CD4-positive, alpha-beta T cell (primary cell): ENCODE results near the gene PSME3IP1. TPM values are rescaled to one million over a fixed set of nuclear protein-coding genes. Genes with fewer than 3 reads are reported as not detected.
A peak's percentile ranks its signal among the peaks of the same experiment; 100 is the strongest.

ENCODE experiments used
- ATAC-seq: fragments of 200-7000 bp; cut with Tn5 transposase; one replicate; pipeline ENCODE4 v1.10.0; 2022; ENCODE audit warnings: mild to moderate bottlenecking; ENCODE audit not compliant: poor library complexity
- CTCF ChIA-PET: fragments of 350-600 bp; sonication (Branson Sonifier 250); formaldehyde crosslinking; loops from one replicate; lab custom pipeline; 2021; ENCODE audit warnings: antibody characterized with exemption, inconsistent platforms; lab: Charles Lee
- POLR2A ChIA-PET: fragments of 350-600 bp; sonication (Branson Sonifier 250); formaldehyde crosslinking; loops from one replicate; lab custom pipeline; 2021; ENCODE audit warnings: antibody characterized with exemption, inconsistent platforms; lab: Charles Lee
- DNase-seq, 14 experiments: peaks; one replicate each; pipeline ENCODE4 v3.0.0-alpha.2; 2013 to 2020; ENCODE audit warnings: mixed read lengths in 2 of 14
- H3K27ac ChIP-seq, 2 donors: one replicate each; pipeline versions ENCODE4 v1.5.1 to v1.7.0; 2013; ENCODE audit warnings: low read length in 2 of 2, low read depth in 1 of 2, mild to moderate bottlenecking in 1 of 2
- H3K27me3 ChIP-seq, 2 experiments: 1 replicate in 1 of 2; 2 replicates in 1 of 2; pipeline versions ENCODE4 v1.6.1 to v1.7.0; 2013; ENCODE audit warnings: low read length in 2 of 2, control low read depth in 1 of 2, mild to moderate bottlenecking in 1 of 2, moderate library complexity in 1 of 2; ENCODE audit not compliant: insufficient read depth in 2 of 2, control insufficient read depth in 1 of 2
- H3K36me3 ChIP-seq: one replicate; pipeline ENCODE4 v1.6.1; 2013; ENCODE audit warnings: low read length, control low read depth; ENCODE audit not compliant: insufficient read depth
- H3K4me1 ChIP-seq: one replicate; pipeline ENCODE4 v1.6.1; 2013; ENCODE audit warnings: low read length, control low read depth; ENCODE audit not compliant: insufficient read depth
- H3K4me3 ChIP-seq: one replicate; pipeline ENCODE4 v1.5.1; 2013; ENCODE audit warnings: mild to moderate bottlenecking, low read length, moderate library complexity
- H3K9me3 ChIP-seq, 2 experiments: 1 replicate in 1 of 2; 2 replicates in 1 of 2; pipeline versions ENCODE4 v1.6.1 to v1.7.0; 2013; ENCODE audit warnings: low read length in 2 of 2, mild to moderate bottlenecking in 2 of 2, control low read depth in 1 of 2, moderate library complexity in 1 of 2; ENCODE audit not compliant: control insufficient read depth in 1 of 2, insufficient read depth in 1 of 2
- H3K27ac Mint-ChIP-seq: one replicate; pipeline ENCODE4 v1.8.0; 2020; ENCODE audit warnings: mixed read lengths
- H3K27me3 Mint-ChIP-seq: one replicate; pipeline ENCODE4 v1.8.0; 2021; ENCODE audit warnings: mixed read lengths
- H3K36me3 Mint-ChIP-seq: one replicate; pipeline ENCODE4 v1.8.0; 2021; ENCODE audit warnings: low read depth, mixed read lengths
- H3K4me1 Mint-ChIP-seq: one replicate; pipeline ENCODE4 v1.8.0; 2021; ENCODE audit warnings: low read depth, mixed read lengths
- H3K4me3 Mint-ChIP-seq: one replicate; pipeline ENCODE4 v1.8.0; 2020; ENCODE audit warnings: mild to moderate bottlenecking, mixed read lengths
- H3K9me3 Mint-ChIP-seq: one replicate; pipeline ENCODE4 v1.8.0; 2020; ENCODE audit warnings: mixed read lengths
- CTCF ChIP-seq: fragments of 200-600 bp; IDR thresholded peaks from one replicate; pipeline ENCODE4 v1.8.0; 2022; ENCODE audit warnings: antibody characterized with exemption, mild to moderate bottlenecking
- intact Hi-C, 2 experiments: fragments of 100-400 bp; cut with DNase I in 1 of 2; cut with micrococcal nuclease in 1 of 2; formaldehyde crosslinking; loops; one replicate each; pipeline versions ENCODE4 v1.15.1 to v1.9.0; 2023 to 2025; cut with DNase I, micrococcal nuclease
- polyA plus RNA-seq, 2 donors: library from polyadenylated mRNA; unstranded; fragments of 120-200 nt; gene quantifications; one replicate each; pipeline ENCODE4 v1.2.1, GENCODE V29; 2013
- total RNA-seq, 174 experiments: library from RNA in 2 of 174; stranded (reverse) in 2 of 174; gene quantifications; one replicate each; pipeline ENCODE4 v1.2.3 and lab custom pipeline; 2021 to 2026

Gene PSME3IP1, protein sequence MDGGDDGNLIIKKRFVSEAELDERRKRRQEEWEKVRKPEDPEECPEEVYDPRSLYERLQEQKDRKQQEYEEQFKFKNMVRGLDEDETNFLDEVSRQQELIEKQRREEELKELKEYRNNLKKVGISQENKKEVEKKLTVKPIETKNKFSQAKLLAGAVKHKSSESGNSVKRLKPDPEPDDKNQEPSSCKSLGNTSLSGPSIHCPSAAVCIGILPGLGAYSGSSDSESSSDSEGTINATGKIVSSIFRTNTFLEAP
- total RNA-seq (10 to 100 TPM; 77.1 to 77.9 TPM), total RNA-seq (lab: John Stamatoyannopoulos, UW) (31.6 to 146 (median 86.1) reads per million in 172 experiments)
- 88.6 TPM for polyA plus RNA-seq (2013, experiment 1 of 2)
- polyA plus RNA-seq (2013, experiment 2 of 2): 118 TPM

DNA sequence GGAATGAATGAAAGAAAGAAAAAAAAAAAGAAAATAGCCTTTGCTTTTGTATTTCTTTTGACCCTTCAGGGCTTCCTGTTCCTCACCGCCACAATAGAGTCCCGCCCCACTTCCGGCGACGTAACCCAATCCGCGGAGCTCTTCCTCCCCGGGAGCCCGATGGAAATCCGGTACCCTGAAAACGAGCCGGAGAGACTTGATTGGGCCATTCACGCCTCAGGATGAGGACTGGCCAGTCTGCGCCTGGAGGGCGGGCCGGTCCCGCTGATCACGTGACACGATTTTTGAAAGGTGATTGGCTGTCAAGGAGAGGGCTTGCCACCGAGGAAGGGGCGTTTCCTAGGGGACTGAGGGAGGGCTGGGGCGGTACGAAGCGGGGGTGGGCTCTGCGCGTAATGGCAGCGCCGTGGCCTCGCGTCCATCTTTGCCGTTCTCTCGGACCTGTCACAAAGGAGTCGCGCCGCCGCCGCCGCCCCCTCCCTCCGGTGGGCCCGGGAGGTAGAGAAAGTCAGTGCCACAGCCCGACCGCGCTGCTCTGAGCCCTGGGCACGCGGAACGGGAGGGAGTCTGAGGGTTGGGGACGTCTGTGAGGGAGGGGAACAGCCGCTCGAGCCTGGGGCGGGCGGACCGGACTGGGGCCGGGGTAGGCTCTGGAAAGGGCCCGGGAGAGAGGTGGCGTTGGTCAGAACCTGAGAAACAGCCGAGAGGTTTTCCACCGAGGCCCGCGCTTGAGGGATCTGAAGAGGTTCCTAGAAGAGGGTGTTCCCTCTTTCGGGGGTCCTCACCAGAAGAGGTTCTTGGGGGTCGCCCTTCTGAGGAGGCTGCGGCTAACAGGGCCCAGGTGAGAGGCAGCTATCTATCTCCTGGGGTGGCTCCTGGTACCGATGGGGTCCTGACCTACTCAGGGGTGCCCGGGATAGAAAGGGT lies at the start of gene PSME3IP1, which contains the start of gene RSPRY1:
TSS of gene PSME3IP1 (minus strand) at position 95 of the 927 bp plus-strand sequence. CDS start 12,185 bp downstream, outside the sequence.
TSS of gene RSPRY1 (plus strand) at position 385 of the 927 bp plus-strand sequence. CDS start 18,330 bp downstream, outside the sequence.
- Histone ChIP-seq H3K4me3 (peak within 1 kb of the TSS; percentile 96), H3K9me3 (no peaks in the 10 kb centered on the region), H3K27me3 (no peaks in the 10 kb centered on the region), H3K36me3 (no peaks in the 10 kb centered on the region), H3K27ac (peak within 1 kb of the TSS; percentile 92), H3K4me1 (peaks cover 25% of the 10 kb centered on the region)
- H3K9me3 Mint-ChIP-seq: no peaks in the 10 kb centered on the region
- peaks cover 50% of the 10 kb centered on the region for H3K4me1 Mint-ChIP-seq
- peaks cover 22% of the 10 kb centered on the region for H3K36me3 Mint-ChIP-seq
- H3K4me3 Mint-ChIP-seq: peak within 1 kb of the TSS; percentile 94
- intact Hi-C loops: loop anchor here (1.0 to 10.0 kb wide), 11 partner anchors 56 to 941 kb away; partner anchors contain the start of genes CFAP20 (in 1 of the 2), CIAPIN1 (in 1 of the 2), COQ9 (in 1 of the 2) and HERPUD1 (in 1 of the 2)
- CTCF ChIA-PET: interaction anchor here (1.0 kb wide), 1 partner anchor 102 kb away, joined by 7 read pairs; no protein-coding TSS in a partner anchor
- no peaks in the 10 kb centered on the region for H3K27me3 Mint-ChIP-seq
- TF ChIP-seq CTCF: no peak
- ATAC-seq (peak; percentile 89), DNase-seq (peak; percentile 95 to 100 (median 98))
- POLR2A ChIA-PET: interaction anchor here (0.6 to 3.5 kb wide), 35 partner anchors 9 to 1443 kb away, joined by 3 to 19 read pairs (median 4); partner anchors contain the start of genes ARL2BP, CCDC102A, CIAPIN1 and COQ9
- H3K27ac Mint-ChIP-seq: peak within 1 kb of the TSS; percentile 90

- Mint-ChIP-seq H3K27ac (no peak overlapping the region), H3K27me3 (no peaks in the 10 kb centered on the region), H3K9me3 (no peaks in the 10 kb centered on the region), H3K4me1 (no peaks in the 10 kb centered on the region), H3K36me3 (peaks cover 76% of the 10 kb centered on the region), H3K4me3 (no peak overlapping the region)
- no peak for TF ChIP-seq CTCF
- H3K9me3 ChIP-seq: no peaks in the 10 kb centered on the region
- intact Hi-C loops: no loop called here
- CTCF ChIA-PET: no interaction called here
- H3K27ac ChIP-seq: no peak overlapping the region
- ATAC-seq (no peak), DNase-seq (peak in 1 of 14 experiments; percentile 31)
- no peaks in the 10 kb centered on the region for H3K4me1 ChIP-seq
- peaks cover 69% of the 10 kb centered on the region for H3K36me3 ChIP-seq
- POLR2A ChIA-PET: interaction anchor here (0.7 kb wide), 1 partner anchor 227 kb away, joined by 3 read pairs; the partner anchor contains the start of gene POLR2C
- H3K27me3 ChIP-seq: no peaks in the 10 kb centered on the region
- no peak overlapping the region for H3K4me3 ChIP-seq
Observed at GRCh38 chr16:57235128-57236021, 49.5 kb upstream of the PSME3IP1 start.
